Stimulated activated effector memory CD8-positive, alpha-beta T cell treated with anti-CD3 and anti-CD28 coated beads, Interleukin-12 subunit alpha, Interleukin-12 subunit beta, amount 100 ng/mL, for 72 hours (primary cell): Measurements from ENCODE around the gene CHD3.
A peak's percentile ranks its signal among the peaks of the same experiment; 100 is the strongest.

ENCODE experiments used
- ATAC-seq: fragments of 150-1000 bp; cut with Tn5 transposase; 2 replicates; pipeline ENCODE4 v1.10.0; 2021
- DNase-seq, 2 donors: peaks; one replicate each; pipeline ENCODE4 v3.0.0; 2021 to 2022; ENCODE audit warnings: low spot score in 2 of 2
- H3K27ac Mint-ChIP-seq: one replicate; pipeline ENCODE4 v1.8.0; 2022; ENCODE audit warnings: mild to moderate bottlenecking, mixed read lengths
- H3K36me3 Mint-ChIP-seq: one replicate; pipeline ENCODE4 v1.8.0; 2022; ENCODE audit warnings: mild to moderate bottlenecking, mixed read lengths
- H3K4me1 Mint-ChIP-seq: one replicate; pipeline ENCODE4 v1.8.0; 2022; ENCODE audit warnings: mixed read lengths
- H3K4me3 Mint-ChIP-seq: one replicate; pipeline ENCODE4 v1.8.0; 2022; ENCODE audit warnings: mild to moderate bottlenecking, mixed read lengths
- H3K9me3 Mint-ChIP-seq: one replicate; pipeline ENCODE4 v1.8.0; 2022; ENCODE audit warnings: mixed read lengths

CHD3 gene

GRCh38 chr17:7846765-7847661, 41.6 kb upstream of the CHD3 start:
- DNase-seq (no peak), ATAC-seq (no peak)
- Mint-ChIP-seq H3K27ac (peak overlapping the region; percentile 52), H3K9me3 (no peaks in the 10 kb centered on the region), H3K36me3 (no peaks in the 10 kb centered on the region), H3K4me1 (peaks cover 72% of the 10 kb centered on the region), H3K4me3 (peak overlapping the region; percentile 80)

GRCh38 chr17:7848131-7848579, 40.4 kb upstream of the CHD3 start:
- Mint-ChIP-seq H3K4me3 (no peak overlapping the region), H3K36me3 (no peaks in the 10 kb centered on the region), H3K9me3 (no peaks in the 10 kb centered on the region), H3K27ac (peak overlapping the region; percentile 26), H3K4me1 (peaks cover 68% of the 10 kb centered on the region)
- ATAC-seq (no peak), DNase-seq (no peak)

- Mint-ChIP-seq H3K36me3 (no peaks in the 10 kb centered on the region), H3K27ac (peak overlapping the region; percentile 26), H3K4me3 (no peak overlapping the region), H3K9me3 (no peaks in the 10 kb centered on the region), H3K4me1 (peaks cover 71% of the 10 kb centered on the region)
- ATAC-seq: no peak
- no peak for DNase-seq
Measured at GRCh38 chr17:7848739-7849129, 39.9 kb upstream of the CHD3 start.

GRCh38 chr17:7849130-7849750, 39.3 kb upstream of the CHD3 start:
- DNase-seq (no peak), ATAC-seq (no peak)
- H3K4me1 Mint-ChIP-seq: peaks cover 73% of the 10 kb centered on the region
- H3K4me3 Mint-ChIP-seq: peak overlapping the region; percentile 60
- no peaks in the 10 kb centered on the region for H3K9me3 Mint-ChIP-seq
- peak overlapping the region; percentile 26 for H3K27ac Mint-ChIP-seq
- no peaks in the 10 kb centered on the region for H3K36me3 Mint-ChIP-seq

- ATAC-seq (no peak), DNase-seq (peak in 1 of 2 donors; percentile 51)
- H3K9me3 Mint-ChIP-seq: no peaks in the 10 kb centered on the region
- H3K36me3 Mint-ChIP-seq: no peaks in the 10 kb centered on the region
- H3K4me3 Mint-ChIP-seq: peak overlapping the region; percentile 60
- H3K4me1 Mint-ChIP-seq: peaks cover 72% of the 10 kb centered on the region
- peak overlapping the region; percentile 26 for H3K27ac Mint-ChIP-seq
Measured at GRCh38 chr17:7849751-7850504, 38.7 kb upstream of the CHD3 start.

GRCh38 chr17:7850701-7851437, 37.7 kb upstream of the CHD3 start:
- Mint-ChIP-seq H3K4me1 (peaks cover 62% of the 10 kb centered on the region), H3K36me3 (no peaks in the 10 kb centered on the region), H3K9me3 (no peaks in the 10 kb centered on the region), H3K27ac (peak overlapping the region; percentile 79), H3K4me3 (peak overlapping the region; percentile 60)
- ATAC-seq: no peak
- DNase-seq: no peak

GRCh38 chr17:7851438-7852261, 36.9 kb upstream of the CHD3 start:
- Mint-ChIP-seq H3K4me3 (peak overlapping the region; percentile 60), H3K36me3 (no peaks in the 10 kb centered on the region), H3K4me1 (peaks cover 55% of the 10 kb centered on the region), H3K9me3 (no peaks in the 10 kb centered on the region), H3K27ac (peak overlapping the region; percentile 79)
- ATAC-seq: peak; percentile 88
- DNase-seq: peak; percentile 90 to 93

- peak overlapping the region; percentile 79 for H3K27ac Mint-ChIP-seq
Measured at GRCh38 chr17:7852262-7852670, 36.3 kb upstream of the CHD3 start.

GRCh38 chr17:7852919-7853690, 35.5 kb upstream of the CHD3 start:
- Mint-ChIP-seq H3K9me3 (no peaks in the 10 kb centered on the region), H3K27ac (peak overlapping the region; percentile 79), H3K36me3 (no peaks in the 10 kb centered on the region), H3K4me1 (peaks cover 42% of the 10 kb centered on the region), H3K4me3 (no peak overlapping the region)
- ATAC-seq: no peak
- DNase-seq: peak in 1 of 2 donors; percentile 54

More at GRCh38 chr17:7852262-7852670, 36.3 kb upstream of the CHD3 start:
- DNase-seq (peak in 1 of 2 donors; percentile 51), ATAC-seq (no peak)
- Mint-ChIP-seq H3K9me3 (no peaks in the 10 kb centered on the region), H3K4me3 (peak overlapping the region; percentile 60), H3K36me3 (no peaks in the 10 kb centered on the region), H3K4me1 (peaks cover 48% of the 10 kb centered on the region)

GRCh38 chr17:7853691-7854038, 34.9 kb upstream of the CHD3 start:
- DNase-seq (no peak), ATAC-seq (no peak)
- H3K27ac Mint-ChIP-seq: no peak overlapping the region
- peaks cover 39% of the 10 kb centered on the region for H3K4me1 Mint-ChIP-seq
- H3K4me3 Mint-ChIP-seq: no peak overlapping the region
- no peaks in the 10 kb centered on the region for H3K9me3 Mint-ChIP-seq
- no peaks in the 10 kb centered on the region for H3K36me3 Mint-ChIP-seq

GRCh38 chr17:7854078-7854777, 34.4 kb upstream of the CHD3 start:
- Mint-ChIP-seq H3K9me3 (no peaks in the 10 kb centered on the region), H3K4me1 (peaks cover 39% of the 10 kb centered on the region), H3K27ac (no peak overlapping the region), H3K4me3 (no peak overlapping the region), H3K36me3 (peaks cover 4% of the 10 kb centered on the region)
- no peak for ATAC-seq
- DNase-seq: no peak

- no peak within 1 kb of the TSS for H3K4me3 Mint-ChIP-seq
- no peak within 1 kb of the TSS for H3K27ac Mint-ChIP-seq
- peaks cover 7% of the 10 kb centered on the region for H3K36me3 Mint-ChIP-seq
- H3K9me3 Mint-ChIP-seq: no peaks in the 10 kb centered on the region
- ATAC-seq (no peak), DNase-seq (no peak)
- peaks cover 32% of the 10 kb centered on the region for H3K4me1 Mint-ChIP-seq
Measured at GRCh38 chr17:7854851-7855659, 33.5 kb upstream of the CHD3 start, which contains the start of gene TMEM88. Gene TMEM88 (plus strand): TSS chr17:7855066. CDS start chr17:7855075, 9 bp downstream.
